H1 (cell line): ENCODE data around the gene GZMA. TPM values are rescaled to one million over a fixed set of nuclear protein-coding genes. Genes with fewer than 3 reads are reported as not detected.

ENCODE experiments used
- CHD1 ChIP-seq: IDR thresholded peaks from 2 replicates; pipeline ENCODE4 v1.6.1; 2012; ENCODE audit warnings: low read depth, low read length, improper control_type of control experiment
- CTBP2 ChIP-seq: IDR thresholded peaks from 2 replicates; pipeline ENCODE4 v1.7.0; 2011; ENCODE audit warnings: borderline replicate concordance, mild to moderate bottlenecking, moderate library complexity, mixed read lengths, low read length; ENCODE audit not compliant: insufficient read depth, insufficient read length
- RFX5 ChIP-seq: IDR thresholded peaks from 2 replicates; pipeline ENCODE4 v1.6.1; 2011; ENCODE audit warnings: low read depth, low read length, improper control_type of control experiment, borderline replicate concordance
- polyA plus RNA-seq, 7 experiments: library from polyadenylated mRNA; depleted of rRNA in 3 of 7; stranded (reverse) in 5 of 7; unstranded in 2 of 7; fragments of >200 nt in 5 of 7; fragments of 200-250 nt in 2 of 7; gene quantifications; 1 replicate in 5 of 7; 2 replicates in 1 of 7; 4 replicates in 1 of 7; pipeline versions ENCODE4 v1.2.1 to v1.2.3, GENCODE V29; 2011 to 2013; ENCODE audit warnings: missing spikeins in 2 of 7, mixed read lengths in 2 of 7
- total RNA-seq: library from RNA; stranded (reverse); fragmentation: NEBNext Ultra II Directional; extraction: Animal tissue kit (Norgen Biotek cat#: 25700); gene quantifications from 2 replicates; pipeline ENCODE4 v1.2.1, GENCODE V29; 2021
- TF ChIP-seq, protein P1 (sequence below): fragments of 300-600 bp; sonication (generic); IDR thresholded peaks from 2 replicates; pipeline ENCODE4 v1.7.1; 2012; ENCODE audit warnings: low read length, moderate library complexity, mild to moderate bottlenecking, inconsistent platforms; ENCODE audit not compliant: insufficient replicate concordance
- TF ChIP-seq, protein P2 (sequence below), 3 experiments: IDR thresholded peaks; 1 replicate in 2 of 3; 2 replicates in 1 of 3; pipeline versions ENCODE4 v1.5.1 to v1.6.1; 2011; ENCODE audit warnings: low read length in 3 of 3, mild to moderate bottlenecking in 3 of 3, inconsistent platforms in 2 of 3, low read depth in 1 of 3, moderate library complexity in 1 of 3; ENCODE audit not compliant: insufficient read depth in 1 of 3; ENCODE audit errors: control extremely low read depth in 1 of 3
- TF ChIP-seq, protein P3 (sequence below): IDR thresholded peaks from 2 replicates; pipeline ENCODE4 v1.6.1; 2012; ENCODE audit warnings: low read length, inconsistent platforms

Gene GZMA
- total and polyA plus RNA-seq, 2 of the 8 experiments (the other 6 are each of a cell fraction or from before 2014, with no cell fraction given): not detected

DNA sequence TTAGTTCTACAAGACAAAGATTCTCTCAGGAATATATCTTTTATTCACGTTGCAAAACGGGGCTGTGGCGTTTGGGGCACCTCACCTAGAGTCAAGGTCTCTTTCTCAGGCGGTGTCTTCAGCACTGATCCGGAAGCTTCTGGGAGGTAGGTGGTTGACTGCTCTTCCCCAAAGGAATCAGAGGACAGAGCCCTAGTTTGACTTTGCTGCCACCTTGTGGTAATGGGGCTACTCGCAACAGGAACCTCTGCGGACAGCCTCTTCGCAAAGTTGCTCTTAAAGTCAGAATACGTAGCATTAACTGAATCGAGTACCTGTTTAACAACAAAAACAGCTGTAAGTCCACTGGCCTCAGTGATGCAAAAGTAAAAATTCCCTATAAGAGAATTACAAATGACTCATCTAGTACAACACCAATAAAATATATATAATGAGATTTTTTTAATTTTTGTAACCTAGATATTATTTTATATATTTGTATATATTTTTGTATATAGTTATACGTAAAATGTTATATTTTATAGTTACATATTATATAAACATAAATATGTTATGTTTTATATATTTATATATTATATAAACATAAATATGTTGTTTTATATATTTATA lies 44.2 kb downstream of the GZMA start (continued):
- TF ChIP-seq, protein P1, sequence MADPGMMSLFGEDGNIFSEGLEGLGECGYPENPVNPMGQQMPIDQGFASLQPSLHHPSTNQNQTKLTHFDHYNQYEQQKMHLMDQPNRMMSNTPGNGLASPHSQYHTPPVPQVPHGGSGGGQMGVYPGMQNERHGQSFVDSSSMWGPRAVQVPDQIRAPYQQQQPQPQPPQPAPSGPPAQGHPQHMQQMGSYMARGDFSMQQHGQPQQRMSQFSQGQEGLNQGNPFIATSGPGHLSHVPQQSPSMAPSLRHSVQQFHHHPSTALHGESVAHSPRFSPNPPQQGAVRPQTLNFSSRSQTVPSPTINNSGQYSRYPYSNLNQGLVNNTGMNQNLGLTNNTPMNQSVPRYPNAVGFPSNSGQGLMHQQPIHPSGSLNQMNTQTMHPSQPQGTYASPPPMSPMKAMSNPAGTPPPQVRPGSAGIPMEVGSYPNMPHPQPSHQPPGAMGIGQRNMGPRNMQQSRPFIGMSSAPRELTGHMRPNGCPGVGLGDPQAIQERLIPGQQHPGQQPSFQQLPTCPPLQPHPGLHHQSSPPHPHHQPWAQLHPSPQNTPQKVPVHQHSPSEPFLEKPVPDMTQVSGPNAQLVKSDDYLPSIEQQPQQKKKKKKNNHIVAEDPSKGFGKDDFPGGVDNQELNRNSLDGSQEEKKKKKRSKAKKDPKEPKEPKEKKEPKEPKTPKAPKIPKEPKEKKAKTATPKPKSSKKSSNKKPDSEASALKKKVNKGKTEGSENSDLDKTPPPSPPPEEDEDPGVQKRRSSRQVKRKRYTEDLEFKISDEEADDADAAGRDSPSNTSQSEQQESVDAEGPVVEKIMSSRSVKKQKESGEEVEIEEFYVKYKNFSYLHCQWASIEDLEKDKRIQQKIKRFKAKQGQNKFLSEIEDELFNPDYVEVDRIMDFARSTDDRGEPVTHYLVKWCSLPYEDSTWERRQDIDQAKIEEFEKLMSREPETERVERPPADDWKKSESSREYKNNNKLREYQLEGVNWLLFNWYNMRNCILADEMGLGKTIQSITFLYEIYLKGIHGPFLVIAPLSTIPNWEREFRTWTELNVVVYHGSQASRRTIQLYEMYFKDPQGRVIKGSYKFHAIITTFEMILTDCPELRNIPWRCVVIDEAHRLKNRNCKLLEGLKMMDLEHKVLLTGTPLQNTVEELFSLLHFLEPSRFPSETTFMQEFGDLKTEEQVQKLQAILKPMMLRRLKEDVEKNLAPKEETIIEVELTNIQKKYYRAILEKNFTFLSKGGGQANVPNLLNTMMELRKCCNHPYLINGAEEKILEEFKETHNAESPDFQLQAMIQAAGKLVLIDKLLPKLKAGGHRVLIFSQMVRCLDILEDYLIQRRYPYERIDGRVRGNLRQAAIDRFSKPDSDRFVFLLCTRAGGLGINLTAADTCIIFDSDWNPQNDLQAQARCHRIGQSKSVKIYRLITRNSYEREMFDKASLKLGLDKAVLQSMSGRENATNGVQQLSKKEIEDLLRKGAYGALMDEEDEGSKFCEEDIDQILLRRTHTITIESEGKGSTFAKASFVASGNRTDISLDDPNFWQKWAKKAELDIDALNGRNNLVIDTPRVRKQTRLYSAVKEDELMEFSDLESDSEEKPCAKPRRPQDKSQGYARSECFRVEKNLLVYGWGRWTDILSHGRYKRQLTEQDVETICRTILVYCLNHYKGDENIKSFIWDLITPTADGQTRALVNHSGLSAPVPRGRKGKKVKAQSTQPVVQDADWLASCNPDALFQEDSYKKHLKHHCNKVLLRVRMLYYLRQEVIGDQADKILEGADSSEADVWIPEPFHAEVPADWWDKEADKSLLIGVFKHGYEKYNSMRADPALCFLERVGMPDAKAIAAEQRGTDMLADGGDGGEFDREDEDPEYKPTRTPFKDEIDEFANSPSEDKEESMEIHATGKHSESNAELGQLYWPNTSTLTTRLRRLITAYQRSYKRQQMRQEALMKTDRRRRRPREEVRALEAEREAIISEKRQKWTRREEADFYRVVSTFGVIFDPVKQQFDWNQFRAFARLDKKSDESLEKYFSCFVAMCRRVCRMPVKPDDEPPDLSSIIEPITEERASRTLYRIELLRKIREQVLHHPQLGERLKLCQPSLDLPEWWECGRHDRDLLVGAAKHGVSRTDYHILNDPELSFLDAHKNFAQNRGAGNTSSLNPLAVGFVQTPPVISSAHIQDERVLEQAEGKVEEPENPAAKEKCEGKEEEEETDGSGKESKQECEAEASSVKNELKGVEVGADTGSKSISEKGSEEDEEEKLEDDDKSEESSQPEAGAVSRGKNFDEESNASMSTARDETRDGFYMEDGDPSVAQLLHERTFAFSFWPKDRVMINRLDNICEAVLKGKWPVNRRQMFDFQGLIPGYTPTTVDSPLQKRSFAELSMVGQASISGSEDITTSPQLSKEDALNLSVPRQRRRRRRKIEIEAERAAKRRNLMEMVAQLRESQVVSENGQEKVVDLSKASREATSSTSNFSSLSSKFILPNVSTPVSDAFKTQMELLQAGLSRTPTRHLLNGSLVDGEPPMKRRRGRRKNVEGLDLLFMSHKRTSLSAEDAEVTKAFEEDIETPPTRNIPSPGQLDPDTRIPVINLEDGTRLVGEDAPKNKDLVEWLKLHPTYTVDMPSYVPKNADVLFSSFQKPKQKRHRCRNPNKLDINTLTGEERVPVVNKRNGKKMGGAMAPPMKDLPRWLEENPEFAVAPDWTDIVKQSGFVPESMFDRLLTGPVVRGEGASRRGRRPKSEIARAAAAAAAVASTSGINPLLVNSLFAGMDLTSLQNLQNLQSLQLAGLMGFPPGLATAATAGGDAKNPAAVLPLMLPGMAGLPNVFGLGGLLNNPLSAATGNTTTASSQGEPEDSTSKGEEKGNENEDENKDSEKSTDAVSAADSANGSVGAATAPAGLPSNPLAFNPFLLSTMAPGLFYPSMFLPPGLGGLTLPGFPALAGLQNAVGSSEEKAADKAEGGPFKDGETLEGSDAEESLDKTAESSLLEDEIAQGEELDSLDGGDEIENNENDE: no peak
- TF ChIP-seq CTBP2 (no peak), RFX5 (no peak), CHD1 (no peak)
- TF ChIP-seq, protein P2, sequence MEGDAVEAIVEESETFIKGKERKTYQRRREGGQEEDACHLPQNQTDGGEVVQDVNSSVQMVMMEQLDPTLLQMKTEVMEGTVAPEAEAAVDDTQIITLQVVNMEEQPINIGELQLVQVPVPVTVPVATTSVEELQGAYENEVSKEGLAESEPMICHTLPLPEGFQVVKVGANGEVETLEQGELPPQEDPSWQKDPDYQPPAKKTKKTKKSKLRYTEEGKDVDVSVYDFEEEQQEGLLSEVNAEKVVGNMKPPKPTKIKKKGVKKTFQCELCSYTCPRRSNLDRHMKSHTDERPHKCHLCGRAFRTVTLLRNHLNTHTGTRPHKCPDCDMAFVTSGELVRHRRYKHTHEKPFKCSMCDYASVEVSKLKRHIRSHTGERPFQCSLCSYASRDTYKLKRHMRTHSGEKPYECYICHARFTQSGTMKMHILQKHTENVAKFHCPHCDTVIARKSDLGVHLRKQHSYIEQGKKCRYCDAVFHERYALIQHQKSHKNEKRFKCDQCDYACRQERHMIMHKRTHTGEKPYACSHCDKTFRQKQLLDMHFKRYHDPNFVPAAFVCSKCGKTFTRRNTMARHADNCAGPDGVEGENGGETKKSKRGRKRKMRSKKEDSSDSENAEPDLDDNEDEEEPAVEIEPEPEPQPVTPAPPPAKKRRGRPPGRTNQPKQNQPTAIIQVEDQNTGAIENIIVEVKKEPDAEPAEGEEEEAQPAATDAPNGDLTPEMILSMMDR (IDR thresholded peaks at IDR 0.05; ENCODE audit: control extremely low read depth in 1 of 3, insufficient read depth in 1 of 3, low read depth in 1 of 3, low read length in 3 of 3): peak; percentile 74 to 97 (median 92)
- TF ChIP-seq, protein P3, sequence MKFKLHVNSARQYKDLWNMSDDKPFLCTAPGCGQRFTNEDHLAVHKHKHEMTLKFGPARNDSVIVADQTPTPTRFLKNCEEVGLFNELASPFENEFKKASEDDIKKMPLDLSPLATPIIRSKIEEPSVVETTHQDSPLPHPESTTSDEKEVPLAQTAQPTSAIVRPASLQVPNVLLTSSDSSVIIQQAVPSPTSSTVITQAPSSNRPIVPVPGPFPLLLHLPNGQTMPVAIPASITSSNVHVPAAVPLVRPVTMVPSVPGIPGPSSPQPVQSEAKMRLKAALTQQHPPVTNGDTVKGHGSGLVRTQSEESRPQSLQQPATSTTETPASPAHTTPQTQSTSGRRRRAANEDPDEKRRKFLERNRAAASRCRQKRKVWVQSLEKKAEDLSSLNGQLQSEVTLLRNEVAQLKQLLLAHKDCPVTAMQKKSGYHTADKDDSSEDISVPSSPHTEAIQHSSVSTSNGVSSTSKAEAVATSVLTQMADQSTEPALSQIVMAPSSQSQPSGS: no peak
